ENCODE results near the gene OR6J1.

DNA sequence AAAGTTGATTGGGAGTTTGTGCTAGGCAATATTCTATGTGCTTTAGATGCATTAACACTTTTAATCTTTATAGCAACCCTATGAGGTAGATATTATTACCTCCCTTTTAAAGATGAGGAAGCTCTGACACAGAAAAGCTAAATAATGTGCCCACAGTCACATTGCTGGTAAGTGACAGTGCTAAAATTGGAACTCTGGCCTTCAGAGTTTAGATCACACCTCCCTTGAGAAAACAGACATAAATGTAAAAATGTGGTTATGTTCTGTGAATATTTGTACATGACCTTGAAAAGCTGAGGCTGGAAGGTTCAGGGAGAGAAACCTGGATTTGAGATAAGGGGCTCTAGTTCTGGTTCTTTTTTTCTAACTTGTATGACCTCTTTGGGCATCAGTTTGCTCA is 44.1 kb downstream of the OR6J1 start:
- TF ChIP-seq, protein P1, sequence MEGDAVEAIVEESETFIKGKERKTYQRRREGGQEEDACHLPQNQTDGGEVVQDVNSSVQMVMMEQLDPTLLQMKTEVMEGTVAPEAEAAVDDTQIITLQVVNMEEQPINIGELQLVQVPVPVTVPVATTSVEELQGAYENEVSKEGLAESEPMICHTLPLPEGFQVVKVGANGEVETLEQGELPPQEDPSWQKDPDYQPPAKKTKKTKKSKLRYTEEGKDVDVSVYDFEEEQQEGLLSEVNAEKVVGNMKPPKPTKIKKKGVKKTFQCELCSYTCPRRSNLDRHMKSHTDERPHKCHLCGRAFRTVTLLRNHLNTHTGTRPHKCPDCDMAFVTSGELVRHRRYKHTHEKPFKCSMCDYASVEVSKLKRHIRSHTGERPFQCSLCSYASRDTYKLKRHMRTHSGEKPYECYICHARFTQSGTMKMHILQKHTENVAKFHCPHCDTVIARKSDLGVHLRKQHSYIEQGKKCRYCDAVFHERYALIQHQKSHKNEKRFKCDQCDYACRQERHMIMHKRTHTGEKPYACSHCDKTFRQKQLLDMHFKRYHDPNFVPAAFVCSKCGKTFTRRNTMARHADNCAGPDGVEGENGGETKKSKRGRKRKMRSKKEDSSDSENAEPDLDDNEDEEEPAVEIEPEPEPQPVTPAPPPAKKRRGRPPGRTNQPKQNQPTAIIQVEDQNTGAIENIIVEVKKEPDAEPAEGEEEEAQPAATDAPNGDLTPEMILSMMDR (IDR thresholded peaks at IDR 0.05): no peak
- TF ChIP-seq POLR2A (IDR thresholded peaks at IDR 0.05): no peak

All from lower leg skin (tissue), 3 donors.